Fibroblast of the aortic adventitia (primary cell): ENCODE measurements around the gene CENPO. TPM values are rescaled to one million over a fixed set of nuclear protein-coding genes. Genes with fewer than 3 reads are reported as not detected.
"Not testable (repeated sequence)": the region's sequence is repeated elsewhere in the genome, so short reads cannot be mapped to it uniquely, and the experiment has no call there.

Experiments used
- DNase-seq: peaks from one replicate; pipeline ENCODE4 v3.0.0-alpha.2; 2010; ENCODE audit warnings: low read depth
- H3K4me3 ChIP-seq: 2 replicates; pipeline ENCODE4 v1.5.1; 2011; ENCODE audit warnings: low read depth, mild to moderate bottlenecking, control low read depth, low read length, moderate library complexity
- total RNA-seq: library from RNA; depleted of rRNA; stranded (reverse); fragments of >200 nt; gene quantifications from 2 replicates; pipeline ENCODE4 v1.2.3, GENCODE V29; 2012; ENCODE audit warnings: low replicate concordance
- TF ChIP-seq, protein P1 (sequence below): IDR thresholded peaks from 2 replicates; pipeline ENCODE4 v1.5.1; 2011; ENCODE audit warnings: mild to moderate bottlenecking, low read length, control low read depth, inconsistent platforms; ENCODE audit not compliant: insufficient read depth

CENPO gene
- total RNA-seq, 1 donor, result 35.3 TPM

DNA sequence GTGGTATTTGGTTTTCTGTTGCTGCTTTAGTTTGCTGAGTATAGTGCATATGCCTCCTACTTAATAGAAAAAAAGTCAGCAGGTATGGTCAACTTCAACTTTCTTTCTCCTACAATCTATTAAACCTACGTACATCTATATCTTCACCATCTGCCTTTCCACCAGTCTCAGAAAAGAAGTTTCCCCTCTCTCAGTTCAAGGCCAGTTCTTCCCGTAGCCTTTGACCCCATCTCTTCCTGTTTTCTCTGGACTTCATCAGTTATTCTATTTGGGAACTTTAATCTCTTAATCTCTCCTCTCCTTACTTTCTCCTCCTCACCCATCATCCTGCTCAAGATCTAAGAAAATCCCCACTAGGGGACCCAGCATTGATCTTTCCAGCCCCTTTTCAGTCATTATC, 5.7 kb upstream of the CENPO start:
- H3K4me3 ChIP-seq, result no peak overlapping the region
- TF ChIP-seq, protein P1, sequence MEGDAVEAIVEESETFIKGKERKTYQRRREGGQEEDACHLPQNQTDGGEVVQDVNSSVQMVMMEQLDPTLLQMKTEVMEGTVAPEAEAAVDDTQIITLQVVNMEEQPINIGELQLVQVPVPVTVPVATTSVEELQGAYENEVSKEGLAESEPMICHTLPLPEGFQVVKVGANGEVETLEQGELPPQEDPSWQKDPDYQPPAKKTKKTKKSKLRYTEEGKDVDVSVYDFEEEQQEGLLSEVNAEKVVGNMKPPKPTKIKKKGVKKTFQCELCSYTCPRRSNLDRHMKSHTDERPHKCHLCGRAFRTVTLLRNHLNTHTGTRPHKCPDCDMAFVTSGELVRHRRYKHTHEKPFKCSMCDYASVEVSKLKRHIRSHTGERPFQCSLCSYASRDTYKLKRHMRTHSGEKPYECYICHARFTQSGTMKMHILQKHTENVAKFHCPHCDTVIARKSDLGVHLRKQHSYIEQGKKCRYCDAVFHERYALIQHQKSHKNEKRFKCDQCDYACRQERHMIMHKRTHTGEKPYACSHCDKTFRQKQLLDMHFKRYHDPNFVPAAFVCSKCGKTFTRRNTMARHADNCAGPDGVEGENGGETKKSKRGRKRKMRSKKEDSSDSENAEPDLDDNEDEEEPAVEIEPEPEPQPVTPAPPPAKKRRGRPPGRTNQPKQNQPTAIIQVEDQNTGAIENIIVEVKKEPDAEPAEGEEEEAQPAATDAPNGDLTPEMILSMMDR, result no peak
- DNase-seq, result no peak

DNA sequence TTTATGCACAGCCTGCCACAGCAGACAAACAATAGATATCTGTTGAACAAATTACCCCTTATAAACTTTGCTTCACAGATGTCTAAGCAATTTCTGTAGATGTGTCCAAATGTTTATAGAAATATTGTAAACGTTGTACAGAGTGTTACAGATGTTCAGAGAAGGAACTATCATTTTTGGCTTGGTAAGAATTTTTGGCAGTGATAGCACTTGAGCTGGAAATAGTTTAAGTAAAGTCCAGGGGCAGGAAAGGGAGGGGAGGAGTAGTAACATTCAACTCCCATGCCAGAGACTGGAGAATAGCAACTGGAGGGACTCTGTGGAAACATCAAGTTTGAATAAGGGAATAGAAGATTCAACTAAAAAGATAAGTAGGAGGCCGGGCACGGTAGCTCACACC, 4.4 kb upstream of the CENPO start:
- TF ChIP-seq, protein P1, result no peak
- H3K4me3 ChIP-seq, result no peak overlapping the region
- no peak for DNase-seq

DNA sequence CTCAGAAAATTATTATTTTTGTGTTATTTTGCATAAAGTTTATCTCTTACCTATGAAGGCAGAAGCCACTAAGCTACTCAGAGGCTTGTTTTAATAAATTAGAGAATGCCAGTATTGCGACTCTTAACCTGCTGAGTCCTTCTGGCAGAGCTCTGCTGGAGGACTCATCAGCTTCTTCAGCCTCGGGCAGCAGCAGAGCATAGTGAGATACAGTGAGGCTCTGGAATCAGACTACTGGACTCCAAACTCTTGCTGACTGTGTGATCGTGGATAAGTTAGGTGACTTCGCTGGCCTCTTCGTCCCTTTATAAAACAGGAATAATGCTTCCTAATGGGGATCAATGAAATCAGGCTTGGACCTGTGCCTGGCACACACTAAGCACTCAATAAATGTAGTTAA, 1.8 kb upstream of the CENPO start:
- no peak for DNase-seq
- no peak overlapping the region for H3K4me3 ChIP-seq
- TF ChIP-seq, protein P1, result no peak

DNA sequence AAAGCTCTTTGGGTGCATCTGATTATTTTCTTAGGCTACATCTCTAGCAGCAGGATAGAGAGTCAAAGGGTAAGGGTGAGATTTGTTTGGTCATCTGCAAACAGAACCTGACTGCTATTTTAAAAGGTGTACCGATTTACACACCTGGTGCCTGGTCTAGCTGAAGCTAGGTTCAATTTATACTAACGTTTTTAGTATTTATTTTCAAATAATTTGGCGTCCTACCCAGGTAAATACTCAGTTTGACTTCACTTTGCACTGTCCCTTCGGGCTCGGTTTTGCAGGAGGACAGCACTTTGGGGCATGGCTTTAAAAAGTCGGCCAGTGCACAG, 717 bp upstream of the CENPO start:
- TF ChIP-seq, protein P1, result no peak
- peak overlapping the region; percentile 96 for H3K4me3 ChIP-seq
- no peak for DNase-seq

DNA sequence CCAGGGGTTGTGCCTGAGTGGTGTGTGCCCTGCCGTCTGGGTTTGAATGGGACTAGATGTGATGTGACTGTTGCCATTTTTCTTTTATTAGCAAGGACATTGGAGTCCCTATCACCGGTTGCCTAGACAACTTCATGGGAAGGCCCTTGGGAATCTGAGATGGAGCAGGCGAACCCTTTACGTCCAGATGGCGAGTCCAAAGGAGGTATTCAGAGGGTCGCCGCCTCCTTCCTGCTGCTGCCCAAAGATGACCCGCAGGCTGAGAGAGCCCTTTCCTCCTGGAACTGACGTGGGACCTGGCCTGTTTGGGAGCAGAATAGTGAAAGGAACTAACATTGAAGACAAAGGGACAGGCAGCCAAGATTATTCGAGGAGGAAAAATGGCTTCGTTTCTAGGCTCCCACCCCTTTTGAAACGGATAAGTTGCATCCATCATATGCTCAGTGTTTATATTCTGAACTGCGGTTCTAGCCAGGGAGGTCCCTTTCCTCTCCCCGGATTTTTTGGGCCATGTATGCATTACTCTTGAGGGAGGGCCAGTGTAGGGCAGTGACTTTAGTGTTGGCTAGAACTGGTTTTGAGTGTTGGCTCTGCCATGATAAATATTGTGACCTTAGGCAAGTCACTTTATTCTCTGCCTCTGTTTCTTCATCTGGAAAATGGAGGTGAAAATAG, 673 bp downstream of the CENPO start:
- TF ChIP-seq, protein P1, result no peak
- DNase-seq, result no peak
- peak overlapping the region; percentile 96 for H3K4me3 ChIP-seq

DNA sequence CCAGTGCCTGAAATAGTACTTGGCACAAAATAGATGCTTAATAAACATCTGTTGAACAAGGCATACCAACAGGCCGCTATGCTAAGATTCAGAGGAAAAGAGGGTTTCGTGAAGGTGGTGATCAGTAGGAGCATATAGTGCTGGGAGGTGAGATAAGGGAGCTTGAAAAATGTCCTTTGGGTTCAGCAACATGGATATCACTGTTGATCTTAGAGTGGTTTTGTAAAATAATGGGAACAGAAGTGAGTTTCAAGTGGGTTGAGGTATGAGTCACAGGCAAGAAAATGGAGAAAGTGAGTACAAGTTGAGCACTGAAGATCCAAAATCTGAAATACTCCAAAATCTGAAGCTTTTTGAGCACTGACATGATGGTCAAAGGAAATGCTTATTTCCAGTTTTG, 4.4 kb downstream of the CENPO start:
- DNase-seq, result no peak
- TF ChIP-seq, protein P1, result no peak
- no peak overlapping the region for H3K4me3 ChIP-seq

DNA sequence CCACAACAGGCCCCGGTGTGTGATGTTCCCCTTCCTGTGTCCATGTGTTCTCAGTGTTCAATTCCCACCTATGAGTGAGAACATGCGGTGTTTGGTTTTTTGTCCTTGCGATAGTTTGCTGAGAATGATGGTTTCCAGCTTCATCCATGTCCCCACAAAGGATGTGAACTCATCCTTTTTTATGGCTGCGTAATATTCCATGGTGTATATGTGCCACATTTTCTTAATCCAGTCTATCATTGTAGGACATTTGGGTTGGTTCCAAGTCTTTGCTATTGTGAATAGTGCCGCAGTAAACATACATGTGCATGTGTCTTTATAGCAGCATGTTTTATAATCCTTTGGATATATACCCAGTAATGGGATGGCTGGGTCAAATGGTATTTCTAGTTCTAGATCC, 7.3 kb downstream of the CENPO start:
- not testable (repeated sequence) for H3K4me3 ChIP-seq

DNA sequence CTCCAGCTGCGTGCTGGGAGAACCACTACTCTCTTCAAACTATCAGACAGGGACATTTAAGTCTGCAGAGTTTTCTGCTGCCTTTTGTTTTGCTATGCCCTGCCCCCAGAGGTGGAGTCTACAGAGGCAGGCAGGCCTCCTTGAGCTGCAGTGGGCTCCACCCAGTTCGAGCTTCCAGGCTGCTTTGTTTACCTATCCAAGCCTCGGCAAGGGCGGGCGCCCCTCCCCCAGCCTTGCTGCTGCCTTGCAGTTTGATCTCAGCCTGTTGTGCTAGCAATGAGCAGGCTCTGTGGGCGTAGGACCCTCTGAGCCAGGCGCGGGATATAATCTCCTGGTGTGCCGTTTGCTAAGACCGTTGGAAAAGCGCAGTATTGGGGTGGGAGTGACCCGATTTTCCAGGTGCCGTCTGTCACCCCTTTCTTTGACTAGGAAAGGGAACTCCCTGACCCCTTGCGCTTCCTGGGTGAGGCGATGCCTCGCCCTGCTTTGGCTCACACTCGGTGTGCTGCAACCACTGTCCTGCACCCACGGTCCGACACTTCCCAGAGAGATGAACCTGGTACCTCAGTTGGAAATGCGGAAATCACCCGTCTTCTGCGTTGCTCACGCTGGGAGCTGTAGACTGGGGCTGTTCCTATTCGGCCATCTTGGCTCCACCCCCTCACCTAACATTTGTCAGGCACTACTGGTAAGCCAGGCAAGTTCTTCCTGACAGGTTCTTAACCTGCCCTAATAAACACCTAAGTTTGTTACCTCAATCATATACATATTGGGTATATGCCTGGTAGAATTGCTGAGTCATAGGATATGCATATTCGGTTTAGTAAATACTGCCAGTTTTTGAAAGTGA, 12.8 kb downstream of the CENPO start:
- not testable (repeated sequence) for H3K4me3 ChIP-seq
- DNase-seq, result peak; percentile 18

More for the DNA sequence above, 7.3 kb downstream of the CENPO start:
- DNase-seq, result not testable (repeated sequence)
